Kidney epithelial cell (primary cell): ENCODE results near the gene CLDN22. TPM values are rescaled to one million over a fixed set of nuclear protein-coding genes. Genes with fewer than 3 reads are reported as not detected.

Experiments used
- DNase-seq: peaks from one replicate; pipeline ENCODE4 v3.0.0-alpha.2; 2010; ENCODE audit warnings: low read depth
- H3K27me3 ChIP-seq: 2 replicates; pipeline ENCODE4 v1.6.0; 2011; ENCODE audit warnings: low read length; ENCODE audit not compliant: control insufficient read depth, insufficient read depth
- H3K36me3 ChIP-seq: 2 replicates; pipeline ENCODE4 v1.5.1; 2011; ENCODE audit warnings: low read length; ENCODE audit not compliant: control insufficient read depth, insufficient read depth
- H3K4me3 ChIP-seq: 2 replicates; pipeline ENCODE4 v1.5.1; 2011; ENCODE audit warnings: low read depth, mild to moderate bottlenecking, control low read depth, low read length
- total RNA-seq: library from RNA; depleted of rRNA; stranded (reverse); fragments of >200 nt; gene quantifications from 2 replicates; pipeline ENCODE4 v1.2.3, GENCODE V29; 2015
- TF ChIP-seq, protein P1 (sequence below): IDR thresholded peaks from 2 replicates; pipeline ENCODE4 v1.5.1; 2011; ENCODE audit warnings: mild to moderate bottlenecking, moderate library complexity, low read length, control low read depth, inconsistent platforms; ENCODE audit not compliant: insufficient read depth, poor library complexity, severe bottlenecking

CLDN22 gene
- total RNA-seq, 1 donor from 2014 or later = not detected

DNA sequence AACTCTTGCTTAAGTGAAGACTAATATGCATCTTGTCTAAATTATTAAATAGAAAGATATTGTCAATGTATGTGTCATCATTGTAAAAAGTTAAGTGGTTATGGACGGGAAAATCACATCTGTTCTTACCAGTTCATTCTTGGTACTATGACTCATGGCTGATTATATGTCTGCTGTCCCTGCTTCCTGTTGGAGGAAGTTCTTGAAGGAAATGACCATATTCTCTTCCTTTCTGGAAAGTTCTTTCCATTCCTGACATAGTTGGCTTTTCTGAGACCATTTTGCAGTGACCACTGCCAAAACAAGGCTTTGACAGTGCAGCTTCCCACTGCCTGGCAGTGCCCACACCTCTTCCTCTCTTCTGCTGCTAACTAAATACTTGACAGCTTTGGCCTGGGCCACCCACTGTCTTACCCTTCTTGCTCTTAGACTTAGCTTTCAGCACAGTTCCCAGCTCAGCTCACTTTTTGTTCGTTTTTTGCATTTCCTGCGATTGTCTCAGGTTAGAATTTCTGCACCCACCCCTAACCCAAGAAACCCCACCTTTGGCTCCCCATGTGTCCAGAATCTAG, 15.4 kb upstream of the CLDN22 start:
- TF ChIP-seq, protein P1, sequence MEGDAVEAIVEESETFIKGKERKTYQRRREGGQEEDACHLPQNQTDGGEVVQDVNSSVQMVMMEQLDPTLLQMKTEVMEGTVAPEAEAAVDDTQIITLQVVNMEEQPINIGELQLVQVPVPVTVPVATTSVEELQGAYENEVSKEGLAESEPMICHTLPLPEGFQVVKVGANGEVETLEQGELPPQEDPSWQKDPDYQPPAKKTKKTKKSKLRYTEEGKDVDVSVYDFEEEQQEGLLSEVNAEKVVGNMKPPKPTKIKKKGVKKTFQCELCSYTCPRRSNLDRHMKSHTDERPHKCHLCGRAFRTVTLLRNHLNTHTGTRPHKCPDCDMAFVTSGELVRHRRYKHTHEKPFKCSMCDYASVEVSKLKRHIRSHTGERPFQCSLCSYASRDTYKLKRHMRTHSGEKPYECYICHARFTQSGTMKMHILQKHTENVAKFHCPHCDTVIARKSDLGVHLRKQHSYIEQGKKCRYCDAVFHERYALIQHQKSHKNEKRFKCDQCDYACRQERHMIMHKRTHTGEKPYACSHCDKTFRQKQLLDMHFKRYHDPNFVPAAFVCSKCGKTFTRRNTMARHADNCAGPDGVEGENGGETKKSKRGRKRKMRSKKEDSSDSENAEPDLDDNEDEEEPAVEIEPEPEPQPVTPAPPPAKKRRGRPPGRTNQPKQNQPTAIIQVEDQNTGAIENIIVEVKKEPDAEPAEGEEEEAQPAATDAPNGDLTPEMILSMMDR = no peak
- peak; percentile 76 for DNase-seq
- no peaks in the 10 kb centered on the region for H3K36me3 ChIP-seq
- H3K4me3 ChIP-seq = no peak overlapping the region
- no peaks in the 10 kb centered on the region for H3K27me3 ChIP-seq

DNA sequence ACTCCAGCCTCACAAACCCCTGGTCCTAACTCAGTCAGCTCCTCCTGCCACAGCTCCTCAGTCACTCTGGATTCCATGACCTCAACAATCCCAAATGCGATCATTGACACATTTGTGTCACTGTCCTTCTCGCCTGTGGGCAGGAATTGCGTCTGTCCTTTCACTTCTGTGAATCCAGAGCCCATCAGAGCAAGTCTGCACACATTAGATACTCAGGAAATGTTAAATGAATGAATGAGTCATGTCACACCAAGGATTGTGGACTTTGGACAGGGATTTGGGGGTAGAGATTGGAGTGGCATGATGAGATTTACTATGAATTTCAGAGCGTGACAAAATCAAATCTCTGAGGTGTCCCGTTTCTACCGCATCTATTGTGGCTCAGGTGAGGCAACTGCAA, 13.9 kb upstream of the CLDN22 start:
- Histone ChIP-seq H3K36me3 (no peaks in the 10 kb centered on the region), H3K27me3 (no peaks in the 10 kb centered on the region), H3K4me3 (no peak overlapping the region)
- TF ChIP-seq, protein P1 = no peak
- DNase-seq = no peak

DNA sequence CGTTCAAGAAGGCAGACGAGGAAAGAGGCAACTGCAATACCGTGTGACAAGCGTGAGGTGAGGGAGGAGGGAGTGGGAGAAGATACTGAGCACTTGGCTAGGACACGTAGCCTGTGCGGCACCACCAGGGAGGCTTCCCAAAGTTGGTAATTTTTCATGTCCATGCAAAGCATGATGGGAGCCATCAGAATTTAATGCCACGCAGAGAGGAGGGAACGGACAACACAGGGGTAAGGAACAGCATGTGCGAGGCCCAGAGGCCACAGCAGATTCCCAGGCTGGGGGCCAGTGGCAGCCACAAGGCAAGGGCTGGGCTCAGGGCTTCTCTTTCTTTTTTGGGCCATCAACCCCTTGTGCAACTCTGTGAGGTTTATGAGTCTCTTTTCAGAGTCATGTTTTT, 13.1 kb upstream of the CLDN22 start:
- no peak overlapping the region for H3K4me3 ChIP-seq
- no peaks in the 10 kb centered on the region for H3K36me3 ChIP-seq
- TF ChIP-seq, protein P1 = no peak
- DNase-seq = no peak
- no peaks in the 10 kb centered on the region for H3K27me3 ChIP-seq

DNA sequence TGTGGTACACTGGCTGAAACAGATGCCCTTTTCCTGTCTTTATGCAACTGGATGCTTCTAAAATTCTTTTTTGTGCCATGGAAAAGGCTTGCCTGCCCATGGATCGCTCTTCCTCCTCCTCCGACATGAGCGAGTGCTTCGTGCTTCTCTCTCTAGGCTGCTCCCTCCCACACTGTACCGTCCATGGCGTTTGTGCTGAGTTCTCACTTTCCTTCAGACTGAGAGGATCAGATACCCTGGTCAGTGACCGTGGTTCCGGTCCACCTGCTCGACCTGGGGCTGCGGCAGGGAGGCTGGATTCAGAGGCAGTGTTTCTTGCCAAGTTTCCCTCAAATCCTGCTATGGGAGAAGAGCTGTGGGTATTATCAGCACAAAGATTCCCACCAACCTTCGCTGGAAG, 12.4 kb upstream of the CLDN22 start:
- Histone ChIP-seq H3K4me3 (no peak overlapping the region), H3K27me3 (no peaks in the 10 kb centered on the region), H3K36me3 (no peaks in the 10 kb centered on the region)
- TF ChIP-seq, protein P1 = no peak
- DNase-seq = no peak

DNA sequence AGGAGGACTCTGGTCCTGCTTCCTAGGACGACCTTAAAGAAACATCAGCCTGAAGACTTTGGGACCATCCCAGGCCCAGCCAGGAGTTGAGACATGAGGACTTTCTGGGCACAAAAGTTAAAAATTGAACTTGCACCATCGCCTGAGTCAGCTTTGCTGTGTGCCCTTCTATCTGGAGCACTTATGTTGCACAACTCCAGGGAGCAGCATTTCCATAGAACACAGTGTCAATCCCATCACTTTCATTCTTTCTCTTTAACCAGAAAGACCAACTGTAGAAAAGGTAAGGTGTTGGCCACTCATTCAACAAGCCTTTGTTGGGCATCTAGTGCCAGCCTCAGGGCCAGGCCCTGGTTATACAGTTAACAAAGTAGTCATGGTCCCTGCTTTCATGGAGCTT, 10.8 kb upstream of the CLDN22 start:
- H3K27me3 ChIP-seq = no peaks in the 10 kb centered on the region

More for the DNA sequence above, 10.8 kb upstream of the CLDN22 start:
- DNase-seq = no peak
- TF ChIP-seq, protein P1 = no peak
- Histone ChIP-seq H3K4me3 (no peak overlapping the region), H3K36me3 (no peaks in the 10 kb centered on the region)
